Kidney (tissue), 14 donors: ENCODE measurements around the gene SCN5A. TPM values are rescaled to one million over a fixed set of nuclear protein-coding genes. Genes with fewer than 3 reads are reported as not detected.
A peak's percentile ranks its signal among the peaks of the same experiment; 100 is the strongest.

Experiments used
- DNase-seq, 5 donors: peaks; one replicate each; pipeline ENCODE4 v3.0.0-alpha.2; 2013 to 2020
- FAIRE-seq: peaks from 2 replicates; lab custom pipeline; 2012; peaks lifted over from hg19 to GRCh38; lab: Jason Lieb, UNC
- H3K27ac ChIP-seq, 2 donors: one replicate each; pipeline ENCODE4 v1.7.0; 2013; ENCODE audit warnings: low read depth in 2 of 2, low read length in 2 of 2, inconsistent platforms in 1 of 2
- H3K27me3 ChIP-seq: one replicate; pipeline ENCODE4 v1.7.1; 2013; ENCODE audit warnings: low read length, inconsistent platforms; ENCODE audit not compliant: control insufficient read depth, insufficient read depth
- H3K36me3 ChIP-seq, 3 donors: one replicate each; pipeline versions ENCODE4 v1.7.0 to v1.7.1; 2013; ENCODE audit warnings: low read length in 3 of 3, control low read depth in 1 of 3, inconsistent platforms in 1 of 3; ENCODE audit not compliant: insufficient read depth in 3 of 3, control insufficient read depth in 2 of 3
- H3K4me1 ChIP-seq, 3 donors: one replicate each; pipeline versions ENCODE4 v1.7.0 to v1.7.1; 2013; ENCODE audit warnings: low read length in 3 of 3, inconsistent platforms in 1 of 3, low read depth in 1 of 3; ENCODE audit not compliant: control insufficient read depth in 2 of 3, insufficient read depth in 2 of 3
- H3K4me3 ChIP-seq, 3 donors: one replicate each; pipeline versions ENCODE4 v1.7.0 to v1.8.1; 2013; ENCODE audit warnings: low read length in 3 of 3, control low read depth in 1 of 3, inconsistent platforms in 1 of 3
- H3K9ac ChIP-seq, 3 donors: one replicate each; pipeline versions ENCODE4 v1.7.0 to v1.7.1; 2013; ENCODE audit warnings: low read length in 3 of 3, control low read depth in 1 of 3, inconsistent platforms in 1 of 3
- H3K9me3 ChIP-seq, 3 donors: one replicate each; pipeline versions ENCODE4 v1.7.0 to v1.7.1; 2013; ENCODE audit warnings: low read length in 3 of 3, control low read depth in 1 of 3, inconsistent platforms in 1 of 3; ENCODE audit not compliant: control insufficient read depth in 2 of 3, insufficient read depth in 1 of 3
- CTCF ChIP-seq: IDR thresholded peaks from 3 replicates; pipeline ENCODE4 v1.5.1; 2012; ENCODE audit warnings: mild to moderate bottlenecking, moderate library complexity, borderline replicate concordance; ENCODE audit not compliant: insufficient read depth; ENCODE audit errors: extremely low read depth
- intact Hi-C: fragments of 100-400 bp; cut with DNase I; formaldehyde crosslinking; loops from one replicate; pipeline ENCODE4 v1.11.1; 2022
- polyA plus RNA-seq: library from polyadenylated mRNA; stranded (reverse); fragments of 350-450 nt; fragmentation: Illumina TruSeq; extraction: RNeasy Lipid Tissue Mini Kit (QIAGEN cat#74804); gene quantifications from one replicate; pipeline ENCODE4 v1.2.3, GENCODE V29; 2014; ENCODE audit warnings: low read depth, low replicate concordance; ENCODE audit not compliant: insufficient read depth
- total RNA-seq: library from RNA; stranded (reverse); fragmentation: NEBNext Ultra II Directional; extraction: Animal tissue kit (Norgen Biotek cat#: 25700); gene quantifications from one replicate; pipeline ENCODE4 v1.2.1, GENCODE V29; 2021
- donor health status: control.
- donor health status: control.
- donor health status: control.
- donor health status: control.
- donor health status: control.
- donor health status: DM: yes; HTN: yes; CAD: no.
- donor health status: Normal renal cell carcinoma (clear cell type).

Gene SCN5A
- total and polyA plus RNA-seq, 2 donors from 2014 or later, result 0.06 to 0.72 TPM

- Histone ChIP-seq H3K27me3 (no peaks in the 10 kb centered on the region), H3K4me3 (no peak overlapping the region), H3K9me3 (no peaks in the 10 kb centered on the region), H3K9ac (no peak overlapping the region), H3K27ac (no peak overlapping the region), H3K4me1 (no peaks in the 10 kb centered on the region), H3K36me3 (peaks cover 0 to 13% (median 10%) of the 10 kb centered on the region in 3 donors)
- TF ChIP-seq CTCF, result no peak
- no peak for DNase-seq
- intact Hi-C loops, result loop anchor here (10.0 kb wide), 1 partner anchor 131 kb away; no protein-coding TSS in a partner anchor
- no peak for FAIRE-seq
Observed at GRCh38 chr3:38524141-38524739, 125.2 kb downstream of the SCN5A start.

GRCh38 chr3:38522002-38522401 lies 127.5 kb downstream of the SCN5A start:
- Histone ChIP-seq H3K4me1 (no peaks in the 10 kb centered on the region), H3K27me3 (no peaks in the 10 kb centered on the region), H3K9ac (no peak overlapping the region), H3K36me3 (peaks cover 0 to 13% (median 10%) of the 10 kb centered on the region in 3 donors), H3K9me3 (no peaks in the 10 kb centered on the region), H3K4me3 (no peak overlapping the region), H3K27ac (no peak overlapping the region)
- no peak for FAIRE-seq
- DNase-seq, result no peak
- intact Hi-C loops, result loop anchor here (10.0 kb wide), 1 partner anchor 133 kb away; no protein-coding TSS in a partner anchor
- no peak for TF ChIP-seq CTCF

GRCh38 chr3:38521391-38521987 lies 128.0 kb downstream of the SCN5A start:
- TF ChIP-seq CTCF, result peak; percentile 87
- Histone ChIP-seq H3K27ac (no peak overlapping the region), H3K36me3 (peaks cover 0 to 13% (median 10%) of the 10 kb centered on the region in 3 donors), H3K27me3 (no peaks in the 10 kb centered on the region), H3K4me3 (no peak overlapping the region), H3K4me1 (no peaks in the 10 kb centered on the region), H3K9ac (no peak overlapping the region), H3K9me3 (no peaks in the 10 kb centered on the region)
- intact Hi-C loops, result loop anchor here (10.0 kb wide), 1 partner anchor 133 kb away; no protein-coding TSS in a partner anchor
- FAIRE-seq, result no peak
- DNase-seq, result peak in 4 of 5 donors; percentile 83 to 89 (median 85)
